GM21367 (cell line): ENCODE measurements around the gene TBPL2.
"Not testable (repeated sequence)": the region's sequence is repeated elsewhere in the genome, so short reads cannot be mapped to it uniquely, and the experiment has no call there.

Source experiments
- ATAC-seq: cut with Tn5 transposase; IDR thresholded peaks from one replicate; pipeline ENCODE4 v1.9.1; 2021; ENCODE audit not compliant: unreplicated experiment

TBPL2 gene

GRCh38 chr14:55440385-55440784, at the start of gene TBPL2:
TSS of gene TBPL2 (minus strand) at chr14:55440616. CDS start at chr14:55440449, 167 bp downstream.
- no peak for ATAC-seq

GRCh38 chr14:55488204-55488603, 47.8 kb upstream of the TBPL2 start:
- ATAC-seq: no peak

GRCh38 chr14:55482936-55483605, 42.7 kb upstream of the TBPL2 start:
- ATAC-seq: no peak

GRCh38 chr14:55481769-55482168, 41.4 kb upstream of the TBPL2 start:
- ATAC-seq: no peak

GRCh38 chr14:55477680-55478079, 37.3 kb upstream of the TBPL2 start:
- ATAC-seq: no peak

GRCh38 chr14:55476448-55476847, 36.0 kb upstream of the TBPL2 start:
- ATAC-seq: not testable (repeated sequence)

GRCh38 chr14:55473786-55474185, 33.4 kb upstream of the TBPL2 start:
- no peak for ATAC-seq

- ATAC-seq: no peak
Measured at GRCh38 chr14:55470025-55470424, 29.6 kb upstream of the TBPL2 start.

- no peak for ATAC-seq
Measured at GRCh38 chr14:55467307-55467706, 26.9 kb upstream of the TBPL2 start.

GRCh38 chr14:55458800-55459515, 18.5 kb upstream of the TBPL2 start:
- peak; percentile 64 for ATAC-seq

GRCh38 chr14:55457496-55457895, 17.1 kb upstream of the TBPL2 start:
- no peak for ATAC-seq

GRCh38 chr14:55456411-55456810, 16.0 kb upstream of the TBPL2 start:
- ATAC-seq: not testable (repeated sequence)

- no peak for ATAC-seq
Measured at GRCh38 chr14:55454264-55455002, 14.0 kb upstream of the TBPL2 start.

GRCh38 chr14:55451950-55452349, 11.5 kb upstream of the TBPL2 start:
- no peak for ATAC-seq

- no peak for ATAC-seq
Measured at GRCh38 chr14:55451398-55451797, 11.0 kb upstream of the TBPL2 start.

- ATAC-seq: no peak
Measured at GRCh38 chr14:55450987-55451386, 10.6 kb upstream of the TBPL2 start.

GRCh38 chr14:55450539-55450938, 10.1 kb upstream of the TBPL2 start:
- no peak for ATAC-seq

- no peak for ATAC-seq
Measured at GRCh38 chr14:55450124-55450523, 9.7 kb upstream of the TBPL2 start.

- no peak for ATAC-seq
Measured at GRCh38 chr14:55449116-55449515, 8.7 kb upstream of the TBPL2 start.

GRCh38 chr14:55448141-55448614, 7.8 kb upstream of the TBPL2 start:
- ATAC-seq: no peak

- ATAC-seq: no peak
Measured at GRCh38 chr14:55446833-55447232, 6.4 kb upstream of the TBPL2 start.
